GM18511 (cell line): ENCODE measurements around the gene C19orf81.

Experiments
- ATAC-seq: cut with Tn5 transposase; IDR thresholded peaks from one replicate; pipeline ENCODE4 v1.9.1; 2021; ENCODE audit warnings: mild to moderate bottlenecking, moderate library complexity; ENCODE audit not compliant: unreplicated experiment

Gene C19orf81

GRCh38 chr19:50658441-50659317 lies 9.4 kb downstream of the C19orf81 start:
- no peak for ATAC-seq

DNA sequence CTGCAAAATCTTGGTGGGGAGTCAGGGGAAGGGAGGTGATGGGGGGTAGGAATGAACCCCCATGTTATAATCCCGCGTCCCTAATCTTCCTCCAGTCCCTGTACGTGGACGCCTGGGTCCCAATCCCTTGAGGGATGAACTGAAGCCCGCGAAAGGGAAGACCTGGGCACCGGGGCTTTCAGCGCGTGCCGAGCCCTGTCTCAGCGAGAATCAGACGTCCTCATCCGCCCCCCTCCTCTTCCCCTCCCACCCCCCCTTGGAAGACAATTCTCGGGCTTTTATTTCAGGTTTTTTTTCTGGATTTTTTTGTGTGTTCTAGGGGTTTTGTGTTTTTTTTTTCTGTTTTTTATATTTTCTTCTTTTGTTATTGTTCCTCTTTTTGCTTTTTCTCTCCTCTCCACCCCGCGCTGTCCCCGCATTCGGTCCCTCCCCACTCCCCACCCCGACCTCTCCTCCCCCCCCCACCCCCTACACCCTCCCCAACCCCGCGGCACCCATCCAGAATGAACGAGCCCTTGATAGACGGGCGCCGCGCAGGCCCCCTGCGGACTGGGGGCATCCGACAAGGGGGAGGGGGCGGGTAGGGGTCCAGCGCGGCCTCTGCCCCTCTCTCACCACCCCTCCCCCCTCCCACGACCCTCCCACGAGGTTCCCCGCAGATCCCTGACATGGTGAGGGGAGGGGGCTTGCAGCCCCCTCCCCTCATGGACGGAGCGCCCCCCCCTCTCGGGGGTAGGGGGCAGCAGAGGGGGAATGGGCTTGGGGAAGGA lies 10.3 kb downstream of the C19orf81 start:
- ATAC-seq, result no peak

DNA sequence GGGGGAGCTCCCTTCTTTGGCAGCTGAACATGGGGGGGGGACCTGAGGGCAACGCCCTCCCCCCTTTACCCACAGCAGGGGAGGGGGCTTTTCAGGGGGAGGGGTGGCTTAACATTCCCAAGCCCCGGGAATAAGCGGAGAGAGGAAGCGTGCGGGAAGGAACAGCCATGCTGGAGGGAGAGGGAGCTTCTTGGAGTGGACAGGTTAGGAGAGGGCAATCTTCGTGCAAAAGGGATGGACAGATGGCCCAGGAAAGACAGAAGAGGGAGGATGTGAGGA lies 10.8 kb downstream of the C19orf81 start:
- no peak for ATAC-seq

DNA sequence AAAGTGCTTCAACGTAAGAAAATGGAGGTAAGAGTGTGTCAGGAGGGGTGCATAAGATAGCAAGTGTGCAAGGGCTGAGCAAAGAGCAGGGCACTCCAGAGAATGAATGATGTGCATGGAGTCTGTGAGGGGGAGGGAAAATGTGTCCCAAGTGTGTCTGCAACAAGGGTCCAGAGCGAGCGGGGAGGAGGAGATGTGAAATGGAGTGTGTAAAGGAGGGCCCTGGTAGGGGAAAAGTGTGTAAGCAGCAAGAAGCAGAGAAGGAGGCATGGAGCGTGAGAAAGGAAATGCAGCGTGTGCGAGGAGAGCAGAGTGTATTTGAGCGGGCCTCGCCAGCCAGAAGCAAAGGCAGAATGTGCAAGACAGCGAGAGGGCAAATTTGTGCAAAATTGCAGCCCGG lies 11.8 kb downstream of the C19orf81 start:
- no peak for ATAC-seq

- no peak for ATAC-seq
Observed at GRCh38 chr19:50661766-50662650, 12.8 kb downstream of the C19orf81 start.

DNA sequence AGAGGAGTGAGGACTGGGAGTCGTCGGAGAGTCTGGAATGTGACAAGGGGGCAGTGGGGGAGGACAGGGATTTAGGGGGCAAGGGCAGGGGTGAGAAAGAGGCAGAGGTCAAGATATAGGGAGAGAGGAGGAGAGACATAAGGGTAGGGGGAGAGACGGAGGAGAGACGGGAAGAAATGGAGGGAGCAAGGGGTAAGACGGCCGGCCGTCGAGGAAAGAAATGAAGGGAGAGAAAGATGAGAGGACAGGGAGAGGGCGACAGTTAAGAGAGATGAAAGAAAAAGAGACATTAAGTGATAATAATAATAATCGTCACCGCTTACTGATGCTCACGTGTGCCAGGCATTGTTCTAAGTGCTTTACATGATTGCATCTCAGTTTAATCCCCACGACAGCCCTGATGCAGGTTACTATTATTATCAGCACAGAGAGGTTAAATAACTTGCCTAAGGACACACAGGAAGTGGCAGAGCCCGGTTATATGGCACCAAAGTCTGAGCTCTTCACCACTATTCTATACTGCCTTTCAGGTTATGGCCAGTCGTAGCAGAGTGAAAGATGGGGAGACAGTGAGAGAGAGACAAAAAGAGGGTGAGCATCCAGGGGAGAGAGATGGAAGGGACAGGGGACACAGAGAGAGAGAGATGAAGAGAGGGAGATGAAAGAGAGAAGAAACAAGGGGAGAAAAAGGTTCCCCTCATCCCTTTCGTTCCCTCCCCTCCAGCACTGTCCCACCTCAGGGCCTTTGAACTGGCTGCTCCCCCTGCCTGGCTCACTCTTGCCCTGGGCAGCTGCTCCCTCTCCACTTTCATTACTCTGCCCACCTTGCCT lies 13.6 kb downstream of the C19orf81 start:
- ATAC-seq, result no peak

GRCh38 chr19:50663482-50663790 lies 14.2 kb downstream of the C19orf81 start:
- no peak for ATAC-seq

- ATAC-seq, result no peak
Observed at GRCh38 chr19:50664204-50664603, 15.0 kb downstream of the C19orf81 start.

DNA sequence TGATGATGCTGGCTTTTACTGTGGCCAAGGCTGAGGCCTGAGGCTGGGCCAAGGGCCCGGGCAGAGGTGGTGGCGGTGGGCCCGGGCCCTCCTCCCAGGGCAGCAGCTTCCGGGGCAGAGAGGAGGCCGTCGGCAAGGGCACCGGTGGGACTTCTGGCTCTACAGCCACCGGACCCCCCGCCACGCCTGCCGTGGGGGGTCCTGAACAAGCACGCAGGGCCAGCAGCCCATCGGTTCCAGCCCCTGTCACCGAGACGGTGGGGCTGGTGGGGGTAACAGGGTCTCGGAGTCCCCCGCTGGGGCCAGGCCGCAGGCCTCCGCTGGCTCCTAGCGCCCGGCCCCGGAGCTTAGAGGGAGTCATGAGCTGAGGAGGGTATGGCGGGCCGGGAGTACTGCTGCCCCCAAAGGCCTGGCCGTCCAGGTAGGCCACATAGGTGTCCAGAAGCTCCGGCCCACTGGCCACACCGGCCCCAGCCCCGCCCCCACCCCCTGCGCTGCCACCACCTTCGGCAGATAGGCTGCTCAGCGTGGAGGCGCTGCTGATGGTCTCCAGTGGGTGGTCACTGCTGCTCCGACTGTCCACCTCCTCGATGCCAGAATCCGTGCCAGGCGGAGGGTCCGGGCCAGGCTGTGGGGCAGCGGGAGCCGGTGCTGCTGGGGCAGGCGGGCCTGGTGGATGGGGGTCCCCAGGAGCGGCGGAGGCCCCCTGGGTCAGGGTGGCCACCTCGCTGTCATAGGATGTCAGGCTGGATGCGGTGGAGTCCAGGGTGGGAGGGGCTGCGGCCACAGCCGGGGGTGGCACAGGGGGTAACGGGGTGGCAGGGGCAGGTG lies 17.3 kb downstream of the C19orf81 start:
- ATAC-seq, result no peak

GRCh38 chr19:50667177-50667758 lies 18.0 kb downstream of the C19orf81 start:
- no peak for ATAC-seq

GRCh38 chr19:50667759-50668231 lies 18.6 kb downstream of the C19orf81 start:
- no peak for ATAC-seq

DNA sequence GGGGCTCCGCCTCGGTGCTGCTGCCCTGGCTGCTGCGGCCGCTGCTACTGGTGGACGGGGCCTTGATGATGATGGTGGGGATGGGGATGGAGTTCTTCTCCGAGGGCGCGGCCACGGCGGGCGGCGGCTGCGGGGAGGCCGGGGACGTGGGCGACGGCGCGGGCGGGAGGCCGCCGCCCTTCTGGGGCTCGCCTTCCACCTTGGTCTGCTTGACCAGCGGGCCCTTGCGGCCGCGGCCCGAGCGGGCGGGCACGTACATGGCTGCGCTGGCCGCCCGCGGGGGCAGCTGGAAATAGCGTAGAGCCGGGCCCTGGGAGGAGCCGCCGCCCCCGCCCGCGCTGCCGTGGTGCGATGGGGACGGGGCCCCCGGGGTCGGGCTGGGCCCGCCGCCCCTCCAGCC lies 19.2 kb downstream of the C19orf81 start:
- no peak for ATAC-seq

DNA sequence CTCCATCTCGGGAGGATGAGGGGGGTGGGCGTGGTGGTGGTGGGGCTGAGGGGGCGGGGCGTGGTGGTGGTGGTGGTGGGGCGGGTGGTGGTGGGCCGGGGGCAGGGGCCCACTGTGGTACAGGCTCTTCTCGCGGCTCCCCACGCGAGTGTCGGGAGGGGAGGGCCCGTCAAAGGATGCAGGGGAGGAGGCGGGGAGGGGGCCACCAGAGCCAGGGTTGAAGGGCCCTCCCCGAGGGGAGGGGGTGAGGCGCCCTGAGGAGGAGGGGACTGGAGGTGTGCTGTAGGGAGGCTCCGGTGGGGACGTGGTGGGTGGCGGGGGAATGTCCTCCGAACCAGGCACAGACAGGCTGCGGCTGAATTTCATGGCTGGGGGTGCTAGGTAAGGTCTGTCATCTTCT lies 19.6 kb downstream of the C19orf81 start:
- ATAC-seq, result no peak

DNA sequence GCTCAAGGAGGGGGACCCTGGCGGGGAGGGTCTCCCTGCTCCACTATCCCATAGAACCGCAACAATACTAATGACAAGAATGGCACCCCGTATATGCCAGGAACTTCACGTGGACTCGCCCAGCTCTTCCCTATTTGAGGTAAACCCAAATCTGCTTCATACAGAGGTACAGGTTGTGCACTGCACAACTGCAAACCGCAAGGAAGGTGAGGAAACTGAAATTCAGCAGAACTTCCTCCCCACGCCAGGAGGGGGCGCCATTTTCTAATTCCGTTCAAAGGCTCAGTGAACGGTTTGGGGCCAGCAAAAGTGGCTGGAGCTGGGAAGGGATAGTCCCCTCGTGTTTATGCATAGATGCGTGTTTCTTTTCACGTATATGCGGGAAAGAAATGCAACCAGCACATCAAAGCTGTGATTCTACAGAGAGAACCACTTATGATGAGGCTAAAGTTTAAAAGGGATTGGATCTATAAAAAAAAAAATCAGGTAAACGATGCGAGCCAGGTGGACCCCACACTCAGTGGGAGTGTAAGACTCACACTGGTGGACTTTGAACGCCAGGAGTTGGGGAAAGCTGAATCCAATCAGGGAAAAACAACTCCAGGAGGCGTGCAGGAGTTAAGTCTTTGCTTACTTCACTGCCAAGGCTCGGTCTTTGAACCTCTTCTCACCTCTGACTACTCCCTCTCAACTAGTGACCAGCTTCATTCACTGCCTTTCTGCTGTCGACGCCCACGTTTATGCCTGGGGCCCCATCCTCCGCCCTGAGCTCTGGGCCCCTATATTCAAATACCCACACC lies 20.3 kb downstream of the C19orf81 start:
- no peak for ATAC-seq

DNA sequence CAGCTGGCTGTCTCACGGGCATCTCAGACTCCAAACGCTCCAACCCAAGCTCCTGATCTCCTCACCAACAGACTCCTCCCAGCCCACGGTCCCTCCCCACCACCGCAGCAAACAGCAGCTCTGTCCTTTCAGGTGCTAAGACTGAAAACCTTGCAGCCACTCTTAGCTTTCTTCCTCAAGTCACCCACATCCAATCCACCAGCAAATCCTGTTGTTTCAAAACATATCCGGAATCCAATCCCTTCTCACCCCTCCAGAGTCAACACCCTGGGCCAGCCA lies 20.8 kb downstream of the C19orf81 start:
- ATAC-seq, result no peak

DNA sequence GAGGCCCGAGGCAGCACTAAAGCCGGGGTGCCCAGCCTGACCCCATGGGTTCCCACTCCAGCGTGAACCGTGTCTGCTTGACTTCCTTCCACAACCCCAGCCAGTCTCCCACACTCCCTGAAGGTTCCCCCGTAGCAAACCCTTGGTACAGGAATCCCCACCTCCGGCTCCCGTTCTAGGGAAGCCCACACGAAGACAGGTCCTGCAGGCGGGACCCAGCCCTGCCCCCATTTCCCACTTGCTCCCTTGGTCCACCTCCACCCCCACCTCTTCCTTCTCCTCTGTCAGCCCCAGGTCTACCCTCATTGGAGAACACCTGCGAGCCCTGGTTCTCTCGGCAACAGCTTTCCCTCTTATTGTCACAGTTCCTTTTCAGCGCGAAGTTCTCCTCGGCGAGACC lies 23.9 kb downstream of the C19orf81 start:
- ATAC-seq, result no peak

DNA sequence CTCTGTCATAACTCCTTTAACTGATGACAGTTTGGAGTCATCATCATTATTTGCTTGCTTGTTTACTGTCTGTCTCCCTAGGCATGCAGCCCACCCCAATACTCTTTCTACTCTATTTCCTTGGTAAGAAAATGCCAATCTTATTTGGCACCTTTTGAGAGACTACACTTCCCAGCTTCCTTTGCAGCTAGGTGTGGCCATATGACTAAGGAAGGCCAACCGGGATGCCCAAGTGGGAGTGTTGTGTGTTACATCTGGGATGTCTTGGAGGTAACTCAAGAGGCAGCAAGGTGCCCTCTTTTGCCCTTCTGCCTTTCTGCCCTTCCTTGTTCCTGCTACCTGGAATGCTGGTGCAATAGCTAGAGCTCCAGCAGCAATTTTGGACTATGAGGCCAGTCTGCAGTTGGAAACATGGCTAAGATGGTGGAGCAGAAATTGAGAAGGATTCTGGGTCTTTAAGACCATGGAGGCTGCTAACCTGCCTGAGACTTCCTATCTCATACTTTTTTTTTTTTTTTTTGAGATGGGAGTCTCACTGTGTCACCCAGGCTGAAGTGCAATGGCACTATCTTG lies 27.5 kb downstream of the C19orf81 start:
- ATAC-seq, result no peak

GRCh38 chr19:50677636-50678035 lies 28.4 kb downstream of the C19orf81 start:
- no peak for ATAC-seq
